Measurements from ENCODE around the gene HDAC4.

HDAC4 gene

DNA sequence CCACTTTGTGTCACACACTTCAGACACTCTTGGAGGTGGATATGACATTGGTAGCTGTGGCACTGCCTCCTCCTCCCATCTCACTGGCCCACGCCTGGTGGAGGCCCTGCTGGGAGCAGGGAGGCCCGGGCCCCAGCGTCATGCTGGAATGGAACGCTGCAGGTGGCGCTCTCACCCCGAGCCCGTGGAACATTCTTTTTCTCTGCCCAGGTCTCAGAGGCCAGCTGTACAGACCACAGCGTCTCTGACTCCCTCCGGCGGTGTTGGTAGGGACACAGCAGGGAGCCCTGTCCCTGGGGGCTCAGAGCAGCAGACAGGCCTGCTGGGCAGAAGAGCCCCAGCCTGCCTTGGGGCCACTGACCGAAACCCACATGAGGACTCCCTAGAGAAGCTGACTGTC is 334.9 kb downstream of the HDAC4 start:
- TF ChIP-seq, protein P1, sequence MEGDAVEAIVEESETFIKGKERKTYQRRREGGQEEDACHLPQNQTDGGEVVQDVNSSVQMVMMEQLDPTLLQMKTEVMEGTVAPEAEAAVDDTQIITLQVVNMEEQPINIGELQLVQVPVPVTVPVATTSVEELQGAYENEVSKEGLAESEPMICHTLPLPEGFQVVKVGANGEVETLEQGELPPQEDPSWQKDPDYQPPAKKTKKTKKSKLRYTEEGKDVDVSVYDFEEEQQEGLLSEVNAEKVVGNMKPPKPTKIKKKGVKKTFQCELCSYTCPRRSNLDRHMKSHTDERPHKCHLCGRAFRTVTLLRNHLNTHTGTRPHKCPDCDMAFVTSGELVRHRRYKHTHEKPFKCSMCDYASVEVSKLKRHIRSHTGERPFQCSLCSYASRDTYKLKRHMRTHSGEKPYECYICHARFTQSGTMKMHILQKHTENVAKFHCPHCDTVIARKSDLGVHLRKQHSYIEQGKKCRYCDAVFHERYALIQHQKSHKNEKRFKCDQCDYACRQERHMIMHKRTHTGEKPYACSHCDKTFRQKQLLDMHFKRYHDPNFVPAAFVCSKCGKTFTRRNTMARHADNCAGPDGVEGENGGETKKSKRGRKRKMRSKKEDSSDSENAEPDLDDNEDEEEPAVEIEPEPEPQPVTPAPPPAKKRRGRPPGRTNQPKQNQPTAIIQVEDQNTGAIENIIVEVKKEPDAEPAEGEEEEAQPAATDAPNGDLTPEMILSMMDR (conservative IDR thresholded peaks at IDR 0.05; ENCODE audit: control insufficient read depth, insufficient read depth, low read depth, low read length) = no peak
- H3K4me3 ChIP-seq (ENCODE audit: control insufficient read depth, low read depth, low read length) = no peak overlapping the region
- no peak for DNase-seq (ENCODE audit: low read depth)

DNA sequence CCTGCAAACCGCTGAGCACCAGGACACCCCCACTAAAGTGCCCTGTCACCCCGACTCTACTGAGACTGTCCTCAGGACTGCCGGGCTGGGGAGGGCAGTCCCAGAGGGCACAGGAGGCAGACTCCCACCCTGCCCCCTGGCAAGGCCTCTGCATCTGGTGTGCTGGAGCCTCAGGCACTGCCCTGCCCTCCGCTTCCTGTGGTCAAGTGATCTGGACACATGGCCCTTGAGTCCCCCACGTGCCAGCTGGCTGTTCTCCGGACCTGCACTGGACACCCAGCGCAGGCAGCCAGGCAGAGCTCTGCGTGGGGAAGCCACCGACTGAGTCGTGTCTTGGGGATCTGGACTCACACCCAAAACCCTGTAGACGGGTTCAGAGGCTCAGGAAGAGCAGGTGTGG is 335.3 kb downstream of the HDAC4 start:
- H3K4me3 ChIP-seq (ENCODE audit: control insufficient read depth, low read depth, low read length) = no peak overlapping the region
- DNase-seq (ENCODE audit: low read depth) = no peak
- TF ChIP-seq, protein P1 (conservative IDR thresholded peaks at IDR 0.05; ENCODE audit: control insufficient read depth, insufficient read depth, low read depth, low read length) = no peak

GRCh38 chr2:239064891-239065290 is 335.9 kb downstream of the HDAC4 start:
- no peak overlapping the region for H3K4me3 ChIP-seq (ENCODE audit: control insufficient read depth, low read depth, low read length)
- TF ChIP-seq, protein P1 (conservative IDR thresholded peaks at IDR 0.05; ENCODE audit: control insufficient read depth, insufficient read depth, low read depth, low read length) = no peak
- DNase-seq (ENCODE audit: low read depth) = no peak

- TF ChIP-seq, protein P1 (conservative IDR thresholded peaks at IDR 0.05; ENCODE audit: control insufficient read depth, insufficient read depth, low read depth, low read length) = no peak
- H3K4me3 ChIP-seq (ENCODE audit: control insufficient read depth, low read depth, low read length) = no peak overlapping the region
- DNase-seq (ENCODE audit: low read depth) = no peak
Measured at GRCh38 chr2:239064253-239064652, 336.6 kb downstream of the HDAC4 start.

DNA sequence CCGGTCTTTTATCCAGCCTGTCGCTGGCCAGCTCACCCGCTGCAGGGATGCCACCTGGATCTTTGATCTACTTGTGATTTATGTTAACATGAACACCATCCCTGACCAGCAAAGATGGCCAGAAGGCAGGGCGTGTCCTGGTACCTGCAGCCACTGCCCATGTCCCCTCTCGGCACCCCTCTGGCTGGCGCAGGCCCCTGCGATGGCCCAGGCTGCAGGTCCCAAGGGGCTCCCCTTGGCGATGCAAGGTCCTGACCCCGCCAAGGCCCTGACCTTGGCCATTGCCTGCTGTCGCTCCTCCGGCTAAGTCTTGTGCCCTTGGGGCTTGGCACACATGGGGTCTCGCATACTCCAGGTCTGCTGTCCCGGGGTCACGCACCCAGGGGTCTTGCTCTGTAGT is 338.1 kb downstream of the HDAC4 start:
- no peak for DNase-seq (ENCODE audit: low read depth)
- H3K4me3 ChIP-seq (ENCODE audit: control insufficient read depth, low read depth, low read length) = no peak overlapping the region
- TF ChIP-seq, protein P1 (conservative IDR thresholded peaks at IDR 0.05; ENCODE audit: control insufficient read depth, insufficient read depth, low read depth, low read length) = no peak

GRCh38 chr2:239061824-239062570 is 338.8 kb downstream of the HDAC4 start:
- no peak for DNase-seq (ENCODE audit: low read depth)
- TF ChIP-seq, protein P1 (conservative IDR thresholded peaks at IDR 0.05; ENCODE audit: control insufficient read depth, insufficient read depth, low read depth, low read length) = no peak
- no peak overlapping the region for H3K4me3 ChIP-seq (ENCODE audit: control insufficient read depth, low read depth, low read length)

Measured in fibroblast of mammary gland (primary cell).